Measurements from ENCODE around the gene LHPP. TPM values are rescaled to one million over a fixed set of nuclear protein-coding genes. Genes with fewer than 3 reads are reported as not detected.
"Not testable (repeated sequence)": the region's sequence is repeated elsewhere in the genome, so short reads cannot be mapped to it uniquely, and the experiment has no call there.

LHPP gene
- total RNA-seq, 1 donor from 2014 or later, result 7.6 TPM

DNA sequence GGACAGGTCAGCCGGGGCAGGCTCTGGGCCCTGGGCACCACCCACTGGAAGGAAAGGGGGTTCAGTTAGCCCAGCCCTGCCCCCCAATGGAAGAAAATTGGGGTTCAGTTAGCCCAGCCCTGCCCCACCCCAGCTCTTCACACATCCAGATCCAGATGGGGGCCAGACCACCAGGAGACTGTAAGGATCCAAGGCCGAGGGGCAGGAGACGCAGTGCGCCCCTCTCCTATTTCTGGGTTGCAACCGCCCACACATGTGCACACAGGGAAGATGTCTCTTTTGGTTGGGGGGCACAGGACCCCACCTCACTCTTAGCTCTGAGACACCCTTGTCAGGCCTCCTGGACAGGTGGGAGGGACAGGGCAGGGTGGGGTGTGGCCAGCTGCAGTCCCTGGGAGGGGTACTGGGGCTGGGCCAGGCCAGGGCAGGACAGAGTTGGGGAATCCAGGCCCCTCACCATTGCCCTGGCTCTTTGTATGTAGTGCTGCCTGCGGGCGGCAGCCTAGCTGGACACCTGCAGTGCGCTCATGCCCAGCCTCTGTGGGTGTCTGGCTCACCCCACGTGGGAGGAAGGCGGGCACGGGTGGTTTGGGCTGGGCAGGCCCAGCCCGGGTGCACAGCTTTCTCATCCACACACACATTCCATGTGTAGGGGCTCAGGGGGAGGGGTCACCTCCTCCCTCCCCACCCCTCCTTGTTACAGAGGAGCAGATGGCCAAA lies 141.2 kb downstream of the LHPP start:
- no peak for DNase-seq (ENCODE audit: extremely low read depth, low read depth, low spot score)

DNA sequence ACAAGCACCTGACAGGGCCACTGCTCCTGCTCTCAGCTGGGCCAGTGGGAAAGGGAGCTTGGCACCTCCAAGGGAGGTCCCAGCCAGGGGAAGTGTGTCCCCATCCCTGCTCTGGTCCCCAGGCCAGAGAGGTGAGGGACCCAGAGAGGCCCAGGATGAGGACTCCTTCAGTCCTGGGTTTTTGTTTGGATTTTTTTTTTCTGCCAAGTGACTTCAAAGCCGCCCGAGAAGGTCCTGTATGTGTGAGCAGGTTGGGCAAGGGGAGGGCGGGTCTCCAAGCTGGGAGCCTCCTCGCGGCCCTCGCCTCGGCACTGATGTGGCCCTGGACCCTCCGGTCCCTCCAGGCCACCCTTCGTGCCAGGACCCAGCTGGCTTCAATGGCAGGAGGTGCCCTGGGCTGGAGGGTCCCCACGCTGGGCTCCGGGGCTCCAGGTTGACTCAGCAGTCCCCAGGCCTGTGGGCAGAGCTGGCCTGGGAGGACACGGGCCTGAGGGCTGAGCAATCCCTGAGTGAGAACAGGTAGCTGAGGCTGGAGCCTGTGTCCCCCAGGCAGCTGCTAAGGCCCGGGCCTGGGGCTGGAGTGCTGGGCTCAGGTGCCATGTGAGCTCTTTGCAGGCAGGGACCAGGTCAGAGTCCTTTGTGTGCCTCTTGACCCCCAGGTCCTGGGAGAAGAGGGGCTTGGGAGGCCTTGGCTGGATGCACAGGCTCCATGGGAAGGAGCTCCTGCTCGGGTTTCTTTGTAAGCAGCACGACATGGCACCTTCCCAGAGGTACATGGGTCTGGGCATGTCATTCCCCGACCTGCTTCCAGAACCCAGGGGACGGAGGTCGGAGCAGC lies 142.0 kb downstream of the LHPP start:
- no peak for DNase-seq (ENCODE audit: extremely low read depth, low read depth, low spot score)

DNA sequence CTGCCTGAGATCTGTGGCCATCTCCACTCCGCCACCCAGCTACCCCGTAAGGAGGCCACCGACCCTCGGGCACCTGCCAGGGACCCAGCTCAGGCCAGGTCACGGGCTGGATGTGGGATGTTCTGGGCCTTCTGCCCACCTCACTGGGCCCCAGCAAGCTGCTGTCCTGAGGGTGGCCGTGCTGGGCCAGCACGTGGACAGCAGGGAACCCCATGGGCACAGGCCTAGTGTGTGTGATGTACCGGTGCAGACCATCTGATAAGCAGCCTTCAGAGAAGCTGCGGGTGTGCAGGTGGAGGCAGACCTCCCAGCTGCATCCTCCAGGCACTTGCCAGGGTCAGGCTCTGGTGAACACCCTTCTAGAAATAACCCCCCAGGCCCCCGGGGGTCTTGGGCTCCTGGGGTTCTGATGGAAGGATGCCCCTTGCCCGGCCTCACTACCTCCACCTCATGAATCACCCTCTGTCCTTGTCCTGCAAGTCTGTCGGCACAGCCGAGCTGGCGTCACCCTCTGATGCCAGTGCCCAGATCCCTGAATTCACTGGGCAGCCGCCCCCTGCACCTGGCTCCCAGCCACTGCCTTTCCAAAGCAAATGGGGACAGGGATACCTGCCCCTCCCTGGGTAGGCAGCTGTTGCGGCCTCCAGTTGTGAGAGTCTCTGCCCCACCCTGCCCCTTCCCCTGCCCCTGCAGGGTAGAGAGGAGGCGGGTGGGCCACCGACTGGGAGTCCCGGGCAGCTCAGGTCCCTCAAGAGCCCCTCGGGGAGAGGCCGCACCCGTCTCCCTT lies 142.8 kb downstream of the LHPP start:
- DNase-seq (ENCODE audit: extremely low read depth, low read depth, low spot score), result no peak

DNA sequence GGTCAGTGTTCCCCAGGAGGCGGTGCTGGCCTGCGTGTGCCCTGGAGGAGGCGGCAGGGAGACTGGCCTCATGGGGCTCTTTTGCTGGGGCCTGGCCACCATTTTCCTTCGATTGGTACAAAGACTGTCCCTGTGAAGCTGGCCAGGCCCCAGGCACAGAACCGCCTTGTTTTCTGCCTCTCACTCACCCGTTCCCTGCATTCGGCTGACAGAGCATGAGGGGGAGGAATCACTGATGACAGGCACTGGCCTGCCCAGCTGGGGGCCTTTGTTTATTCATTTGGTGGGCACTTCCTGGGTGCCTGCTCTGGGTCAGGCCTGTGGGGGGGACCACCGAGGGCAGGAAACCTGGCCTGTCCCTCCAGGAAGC lies 143.4 kb downstream of the LHPP start:
- no peak for DNase-seq (ENCODE audit: extremely low read depth, low read depth, low spot score)

DNA sequence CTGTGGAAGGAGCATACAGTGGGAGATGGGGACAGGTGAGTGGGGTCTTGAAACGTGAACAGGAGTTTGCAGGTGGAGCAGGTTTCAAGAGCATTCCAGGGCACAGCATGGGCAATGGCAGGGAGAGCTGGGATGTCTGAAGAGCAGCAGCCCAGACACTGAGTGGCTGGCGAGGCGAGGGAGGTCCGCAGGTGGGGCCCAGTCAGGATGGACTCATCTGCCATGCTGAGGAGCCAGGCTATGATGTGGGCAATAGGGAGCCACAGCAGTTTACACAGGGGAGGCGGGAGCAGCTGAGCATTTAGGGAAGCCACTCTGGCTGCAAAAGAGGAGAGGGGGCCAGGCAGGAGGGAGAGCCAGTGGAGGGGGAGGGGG lies 143.8 kb downstream of the LHPP start:
- DNase-seq (ENCODE audit: extremely low read depth, low read depth, low spot score), result no peak

DNA sequence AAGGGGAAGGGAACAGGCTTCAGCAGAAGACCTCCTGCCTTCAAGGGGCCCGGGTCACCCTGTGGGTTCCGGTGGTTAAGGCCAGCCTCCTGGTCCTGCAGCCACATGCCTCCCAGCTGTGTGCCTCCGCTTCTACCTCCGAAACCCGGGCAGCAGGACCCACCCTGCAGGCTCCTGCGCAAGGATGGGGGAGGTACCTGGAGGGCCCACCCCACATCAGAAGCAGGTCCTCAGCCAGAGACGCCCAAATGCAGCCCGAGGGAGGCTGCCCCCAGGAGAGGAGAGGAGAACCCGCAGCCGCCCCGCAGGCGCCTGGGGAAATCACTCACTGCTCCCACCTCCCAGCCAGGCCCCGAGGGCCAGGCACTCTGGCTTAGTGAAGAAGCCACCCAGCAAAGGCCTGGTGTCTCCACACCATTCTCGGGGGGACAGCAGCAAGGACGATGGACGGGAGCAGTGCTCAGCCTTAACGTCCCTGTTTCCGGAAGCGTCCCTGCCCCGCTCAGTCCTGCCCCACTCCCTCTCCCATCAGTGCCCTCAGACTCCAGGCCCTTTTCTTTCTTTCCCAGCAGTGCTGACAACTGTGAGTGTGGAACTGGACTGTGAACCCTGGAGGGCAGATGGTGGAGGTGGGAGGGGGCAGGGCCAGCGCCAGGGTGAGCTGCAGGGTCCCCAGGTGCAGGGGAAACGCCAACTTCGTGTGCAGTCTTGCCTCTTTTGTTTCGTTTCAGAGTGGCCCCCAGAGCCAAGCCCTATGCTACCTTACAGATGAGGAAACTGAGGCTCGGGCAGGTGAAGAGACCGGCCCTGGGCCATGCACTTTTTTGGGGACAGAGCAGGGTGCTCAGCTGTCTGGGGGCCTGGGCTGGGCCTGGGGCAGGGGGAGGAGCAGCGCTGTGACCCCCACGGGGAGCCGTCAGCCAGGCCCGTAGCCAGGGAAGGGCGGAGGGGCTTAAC lies 144.5 kb downstream of the LHPP start:
- DNase-seq (ENCODE audit: extremely low read depth, low read depth, low spot score), result no peak

DNA sequence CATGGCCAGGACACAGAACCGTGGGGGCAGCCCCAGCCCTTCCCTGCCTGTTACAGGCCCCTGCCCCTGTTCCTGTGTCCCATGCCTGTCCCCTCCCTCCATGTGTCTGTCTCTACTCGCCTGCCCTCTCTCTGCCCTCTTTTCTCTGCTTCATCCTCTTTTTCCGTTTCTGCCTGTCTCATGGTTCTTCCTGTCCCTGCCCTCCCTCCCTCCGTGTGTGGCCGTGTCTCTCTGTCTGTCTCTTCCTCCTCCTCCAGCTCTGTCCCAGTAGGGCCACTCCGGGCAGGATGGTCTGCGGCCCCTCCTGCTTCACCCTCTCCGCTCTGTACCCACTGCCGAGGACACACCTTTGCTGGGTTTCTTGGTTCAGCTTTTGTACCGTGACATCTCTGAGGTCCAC lies 145.2 kb downstream of the LHPP start:
- no peak for DNase-seq (ENCODE audit: extremely low read depth, low read depth, low spot score)

DNA sequence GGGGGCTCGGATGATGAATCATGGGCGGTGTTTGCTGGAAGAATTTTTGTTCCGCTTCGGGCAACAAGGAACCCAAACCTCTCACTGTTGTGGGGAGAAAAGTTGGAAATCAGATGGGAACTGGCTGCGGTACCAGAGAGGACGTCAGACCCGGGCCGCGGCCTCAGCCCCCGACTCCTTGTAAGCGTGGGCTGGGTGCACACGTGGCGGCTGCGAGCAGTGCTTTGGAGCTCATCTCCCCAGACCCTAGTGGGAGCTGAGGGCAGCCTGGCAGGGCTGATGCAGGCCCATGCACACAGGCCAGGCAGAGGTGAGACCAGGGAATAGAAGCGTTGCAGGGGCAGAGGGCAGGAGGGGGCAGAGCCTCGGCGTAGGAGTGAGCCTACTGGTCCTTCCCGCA lies 146.1 kb downstream of the LHPP start:
- DNase-seq (ENCODE audit: extremely low read depth, low read depth, low spot score), result no peak

DNA sequence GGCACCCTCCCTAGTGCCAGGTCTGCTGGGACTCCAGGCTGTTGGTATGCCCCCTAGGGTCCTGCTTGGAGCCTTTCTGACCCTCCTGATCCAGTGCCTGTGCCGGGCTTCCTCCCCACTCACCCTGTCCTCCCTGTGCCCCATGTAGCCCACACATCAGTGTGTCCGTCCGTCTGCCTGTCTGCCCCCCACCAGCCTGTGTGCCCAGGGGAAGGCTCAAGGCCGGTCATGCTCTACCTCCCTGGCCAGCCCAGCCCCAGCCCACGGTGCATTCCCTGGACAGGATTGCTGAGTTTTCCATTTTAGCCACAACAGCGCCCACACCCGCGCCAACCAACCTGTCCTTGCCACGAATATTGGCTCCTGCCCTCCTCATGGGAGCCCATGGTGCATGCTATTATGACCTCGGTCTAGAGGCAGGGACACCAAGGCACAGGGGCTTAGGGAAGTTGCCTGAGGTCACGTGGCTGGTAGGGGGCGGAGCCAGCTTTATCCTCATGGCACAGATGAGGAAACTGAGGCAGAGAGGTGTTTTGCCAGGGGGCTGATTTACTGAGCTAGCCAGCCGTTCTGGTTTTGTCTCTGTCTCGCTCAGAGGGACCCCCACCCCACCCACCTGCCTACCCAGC lies 146.6 kb downstream of the LHPP start:
- no peak for DNase-seq (ENCODE audit: extremely low read depth, low read depth, low spot score)

DNA sequence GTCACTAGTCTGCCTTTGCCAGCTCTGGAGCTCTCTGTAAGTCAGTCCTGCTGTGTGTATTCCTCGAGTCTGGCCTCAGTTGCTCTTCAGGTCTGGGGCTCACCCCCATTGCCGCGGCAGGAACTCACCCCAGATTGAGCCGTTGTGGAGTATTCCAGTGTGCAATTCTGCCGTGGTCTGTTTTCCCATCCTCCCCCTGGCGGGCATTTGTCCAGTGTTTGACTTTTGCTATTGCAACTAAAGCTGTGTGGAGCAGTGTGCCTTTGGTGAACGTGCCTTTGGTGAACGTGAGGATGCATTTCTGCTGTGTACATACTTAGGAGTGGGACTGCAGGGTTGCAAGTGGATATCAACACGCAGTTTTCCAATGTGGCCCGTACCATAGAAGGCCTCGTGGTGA lies 148.1 kb downstream of the LHPP start:
- no peak for DNase-seq (ENCODE audit: extremely low read depth, low read depth, low spot score)

DNA sequence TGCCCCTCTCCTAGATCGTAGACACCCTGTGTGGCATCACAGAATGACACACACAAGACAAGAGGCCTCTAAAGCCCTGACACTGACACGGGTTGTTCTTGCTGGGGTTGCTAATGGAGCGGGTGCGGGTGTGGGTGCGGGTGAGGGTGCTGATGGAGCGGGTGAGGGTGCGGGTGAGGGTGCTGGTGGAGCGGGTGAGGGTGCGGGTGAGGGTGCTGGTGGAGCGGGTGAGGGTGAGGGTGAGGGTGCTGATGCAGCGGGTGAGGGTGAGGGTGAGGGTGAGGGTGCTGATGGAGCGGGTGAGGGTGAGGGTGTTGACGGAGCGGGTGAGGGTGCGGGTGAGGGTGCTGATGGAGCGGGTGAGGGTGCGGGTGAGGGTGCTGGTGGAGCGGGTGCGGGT lies 148.6 kb downstream of the LHPP start:
- not testable (repeated sequence) for DNase-seq (ENCODE audit: extremely low read depth, low read depth, low spot score)

DNA sequence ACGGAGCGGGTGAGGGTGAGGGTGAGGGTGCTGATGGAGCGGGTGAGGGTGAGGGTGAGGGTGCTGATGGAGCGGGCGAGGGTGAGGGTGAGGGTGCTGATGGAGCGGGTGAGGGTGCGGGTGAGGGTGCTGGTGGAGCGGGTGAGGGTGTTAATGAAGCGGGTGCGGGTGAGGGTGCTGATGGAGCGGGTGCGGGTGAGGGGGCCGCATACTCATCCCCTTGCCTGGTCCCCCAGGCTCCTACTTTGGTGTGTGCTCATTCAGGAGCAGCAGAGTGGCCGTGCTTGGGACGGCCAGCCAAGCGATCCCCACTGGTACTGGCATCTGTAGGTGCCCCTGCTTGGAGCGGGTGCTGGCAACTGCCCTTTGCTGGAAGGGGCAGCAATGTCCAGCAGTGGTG lies 149.2 kb downstream of the LHPP start:
- not testable (repeated sequence) for DNase-seq (ENCODE audit: extremely low read depth, low read depth, low spot score)

DNA sequence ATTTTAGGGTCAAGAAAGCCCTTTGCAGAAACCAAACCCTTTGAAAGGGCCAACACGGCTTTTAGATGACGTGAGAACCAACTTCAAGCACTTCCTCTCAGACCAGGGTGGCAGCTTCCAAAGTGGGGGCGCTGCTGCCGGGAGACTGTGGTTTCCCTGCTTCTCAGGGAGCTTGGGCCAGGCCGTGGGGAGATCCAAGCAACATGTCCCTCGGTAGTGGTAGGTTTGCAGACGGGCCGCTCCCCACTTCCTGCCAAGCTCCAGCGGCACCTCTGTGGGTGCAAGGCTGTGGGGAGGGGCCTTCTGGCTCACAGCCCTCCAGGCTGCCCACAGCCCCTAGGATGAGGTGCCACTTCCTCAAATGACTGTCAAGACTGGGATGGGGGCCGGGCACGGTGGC lies 150.1 kb downstream of the LHPP start:
- DNase-seq (ENCODE audit: extremely low read depth, low read depth, low spot score), result no peak

DNA sequence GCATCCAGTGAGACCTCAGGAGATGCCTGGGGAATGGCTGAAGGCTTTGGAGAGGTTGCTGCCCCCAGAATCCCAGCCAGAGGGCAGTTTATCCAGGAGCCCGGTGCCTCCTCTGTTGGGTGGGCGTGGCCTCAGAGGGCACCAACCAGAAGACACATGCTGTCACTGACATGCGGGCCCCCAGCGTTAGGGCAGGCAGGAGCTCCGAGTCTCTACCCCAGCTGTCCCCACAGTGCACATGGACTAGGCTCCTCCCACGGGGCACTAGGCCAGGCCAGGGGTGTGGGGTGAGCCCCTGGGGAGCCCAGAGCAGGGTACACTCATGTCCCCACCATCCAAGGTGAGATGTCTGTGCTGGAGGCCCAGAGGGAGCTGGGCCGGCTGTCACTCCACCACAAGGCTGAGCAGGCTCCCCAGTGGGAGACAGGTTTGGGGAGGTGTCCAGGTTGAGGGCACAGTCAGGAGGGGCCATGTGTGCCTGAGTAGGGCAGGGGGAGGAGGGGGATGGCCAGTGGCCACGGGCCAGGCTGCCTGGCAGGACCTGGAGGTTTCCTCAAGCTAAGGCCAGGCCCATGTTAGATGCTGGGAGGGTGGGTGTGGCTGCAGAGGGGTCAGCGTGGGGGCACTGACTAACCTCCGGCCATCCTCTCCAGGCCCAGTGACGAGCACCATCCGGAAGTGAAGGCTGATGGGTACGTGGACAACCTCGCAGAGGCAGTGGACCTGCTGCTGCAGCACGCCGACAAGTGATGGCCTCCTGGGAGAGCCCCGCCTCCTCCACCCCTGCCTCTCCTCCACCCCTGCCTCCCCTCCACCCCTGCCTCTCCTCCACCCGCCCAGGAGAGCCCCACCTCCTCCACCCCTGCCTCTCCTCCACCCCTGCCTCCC lies 151.2 kb downstream of the LHPP start:
- DNase-seq (ENCODE audit: extremely low read depth, low read depth, low spot score), result no peak

DNA sequence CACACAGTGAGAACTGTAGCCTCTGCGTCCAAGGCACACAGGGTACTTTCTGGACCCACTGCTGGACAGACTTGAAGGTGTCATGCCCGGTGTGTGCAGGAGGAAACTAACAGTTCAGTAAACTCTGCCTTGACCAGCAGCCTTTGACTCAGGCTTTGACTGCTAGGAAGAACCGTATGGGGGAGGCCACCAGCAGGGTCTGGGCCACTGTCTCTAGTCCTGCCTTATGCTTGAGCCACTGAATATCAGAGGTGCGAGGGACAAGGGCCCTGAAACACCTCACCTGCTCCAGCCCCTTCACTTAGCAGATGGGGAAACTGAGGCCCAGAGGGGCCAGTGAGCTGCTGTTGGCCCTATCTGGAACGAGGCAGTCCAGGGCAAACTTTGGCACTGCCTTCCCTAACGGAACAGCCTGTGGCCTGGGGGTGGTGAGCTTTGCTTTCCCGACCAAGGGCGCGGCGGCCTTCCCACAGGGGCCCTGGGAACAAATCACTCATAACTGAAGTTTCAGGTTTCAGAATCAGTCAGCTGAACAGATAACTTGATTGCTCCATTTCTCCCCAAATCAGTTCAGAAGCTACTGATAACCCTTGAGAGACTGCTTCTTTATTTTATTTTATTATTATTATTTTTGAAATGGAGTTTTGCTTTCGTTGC lies 152.5 kb downstream of the LHPP start:
- DNase-seq (ENCODE audit: extremely low read depth, low read depth, low spot score), result no peak

DNA sequence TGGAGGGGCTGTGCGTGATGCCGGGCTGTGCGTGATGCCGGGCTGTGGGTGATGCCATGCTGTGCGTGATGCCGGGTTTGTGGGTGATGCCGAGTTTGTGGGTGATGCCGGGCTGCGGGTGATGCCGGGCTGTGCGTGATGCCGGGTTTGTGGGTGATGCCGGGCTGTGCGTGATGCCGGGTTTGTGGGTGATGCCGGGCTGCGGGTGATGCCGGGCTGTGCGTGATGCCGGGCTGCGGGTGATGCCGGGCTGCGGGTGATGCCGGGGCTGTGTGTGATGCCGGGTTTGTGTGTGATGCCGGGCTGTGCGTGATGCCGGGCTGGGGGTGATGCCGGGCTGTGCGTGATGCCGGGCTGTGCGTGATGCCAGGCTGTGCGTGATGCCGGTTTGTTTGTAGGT lies 153.6 kb downstream of the LHPP start:
- no peak for DNase-seq (ENCODE audit: extremely low read depth, low read depth, low spot score)

DNA sequence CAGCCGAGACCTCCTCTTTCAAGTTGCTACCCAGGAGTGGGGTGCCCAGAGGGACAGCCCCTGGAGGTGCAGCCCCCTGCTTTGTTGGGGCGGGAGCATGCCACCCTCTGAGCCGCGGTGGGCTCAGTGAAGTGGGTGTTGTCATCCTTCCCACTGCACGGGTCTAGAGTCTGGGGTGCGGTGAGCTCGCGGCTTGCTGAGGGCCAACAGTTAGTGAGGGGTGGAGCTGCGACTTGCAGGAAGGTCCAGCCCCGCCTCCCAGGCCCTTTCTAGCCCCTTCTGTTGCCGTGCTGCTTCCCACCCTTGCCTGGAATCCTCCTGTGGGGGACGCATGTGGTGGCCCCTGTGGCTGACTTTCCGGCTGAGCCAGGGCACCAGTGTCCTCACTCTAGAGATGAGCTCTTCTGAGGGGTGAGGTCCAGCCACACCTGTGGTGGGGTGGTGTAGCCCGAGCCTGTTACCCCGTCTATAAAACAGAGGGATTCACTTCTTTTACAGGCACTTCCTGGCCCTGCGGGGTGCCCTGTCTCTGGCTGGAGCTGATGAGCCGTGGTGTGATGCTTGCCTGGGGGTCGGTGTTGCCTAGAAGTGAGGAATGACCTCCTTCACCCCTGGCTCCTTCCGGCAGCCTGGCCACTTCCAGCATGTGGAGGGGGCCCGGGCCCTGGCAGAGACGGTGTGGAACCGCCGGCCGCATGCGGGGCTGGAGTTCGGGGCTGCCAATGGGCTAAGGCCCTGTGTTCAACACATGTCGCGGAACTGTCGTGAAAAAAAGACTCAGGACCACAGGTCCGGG lies 154.6 kb downstream of the LHPP start:
- no peak for DNase-seq (ENCODE audit: extremely low read depth, low read depth, low spot score)

DNA sequence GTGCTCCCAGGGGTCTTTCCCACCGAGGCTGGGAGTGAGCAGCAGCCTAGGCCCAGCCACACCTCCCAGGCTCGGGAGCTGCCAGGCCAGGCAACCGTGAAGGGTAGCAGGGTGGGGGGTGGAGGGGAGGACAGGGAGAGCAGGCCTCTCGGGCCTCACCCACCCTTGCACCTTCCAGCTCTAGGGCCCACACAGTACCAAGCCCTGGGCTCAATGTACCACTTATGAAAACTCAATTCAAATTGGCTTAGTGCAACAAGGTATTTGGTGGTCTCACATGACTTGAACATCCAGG lies 155.2 kb downstream of the LHPP start:
- DNase-seq (ENCODE audit: extremely low read depth, low read depth, low spot score), result no peak
